Measurements from ENCODE around the gene ICE1.

DNA sequence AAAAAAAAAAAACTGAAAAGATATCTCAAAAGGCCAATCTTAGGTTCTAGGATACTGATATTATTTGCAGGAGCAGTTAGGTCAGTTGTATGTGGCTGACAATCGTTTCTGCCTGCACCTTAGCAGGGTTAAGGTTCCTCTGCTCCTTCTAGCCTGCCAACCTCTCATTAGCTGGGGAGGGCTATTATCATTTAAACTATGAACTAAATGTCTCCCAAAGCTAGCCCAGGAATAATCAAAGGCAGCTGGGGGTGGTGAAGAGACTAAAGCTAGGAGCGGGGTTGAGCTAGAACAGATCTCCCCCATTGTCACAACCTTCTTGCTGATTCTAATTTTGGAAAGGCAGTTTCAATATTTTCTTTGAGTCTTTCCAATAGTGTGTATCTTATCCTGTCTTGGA lies 99.9 kb downstream of the ICE1 start:
- no peak for TF ChIP-seq TARDBP (IDR thresholded peaks at IDR 0.05)
- TF ChIP-seq ELF4 (IDR thresholded peaks at IDR 0.05) = no peak
- no peak for TF ChIP-seq BHLHE40 (IDR thresholded peaks at IDR 0.05; ENCODE audit: borderline replicate concordance)
- no peak for TF ChIP-seq PKNOX1 (IDR thresholded peaks at IDR 0.05)
- TF ChIP-seq ZNF384 (IDR thresholded peaks at IDR 0.05) = no peak
- no peak for TF ChIP-seq SP1 (IDR thresholded peaks at IDR 0.05)
- TF ChIP-seq SUZ12 (IDR thresholded peaks at IDR 0.05) = no peak
- TF ChIP-seq FOXM1 (IDR thresholded peaks at IDR 0.05; ENCODE audit: borderline replicate concordance) = no peak
- TF ChIP-seq NFRKB (IDR thresholded peaks at IDR 0.05) = no peak
- no peak for TF ChIP-seq L3MBTL2 (conservative IDR thresholded peaks at IDR 0.05)

All from HEK293T (cell line).